Coronary artery (tissue), 2 donors: Measurements from ENCODE around the gene LONP2.

Source experiments
- DNase-seq: peaks from one replicate; pipeline ENCODE4 v3.0.0-alpha.2; 2017; ENCODE audit warnings: low spot score
- H3K27ac ChIP-seq, 2 donors: fragments of 200-600 bp; sonication (generic); one replicate each; pipeline ENCODE4 v1.5.1; 2016 to 2019
- H3K4me3 ChIP-seq: fragments of 200-600 bp; sonication (generic); 2 replicates; pipeline ENCODE4 v1.5.1; 2016; ENCODE audit warnings: mild to moderate bottlenecking, moderate library complexity
- TF ChIP-seq, protein P1 (sequence below): fragments of 200-600 bp; sonication (generic); IDR thresholded peaks from one replicate; pipeline ENCODE4 v1.5.1; 2019; ENCODE audit warnings: antibody characterized with exemption

The LONP2 gene, protein sequence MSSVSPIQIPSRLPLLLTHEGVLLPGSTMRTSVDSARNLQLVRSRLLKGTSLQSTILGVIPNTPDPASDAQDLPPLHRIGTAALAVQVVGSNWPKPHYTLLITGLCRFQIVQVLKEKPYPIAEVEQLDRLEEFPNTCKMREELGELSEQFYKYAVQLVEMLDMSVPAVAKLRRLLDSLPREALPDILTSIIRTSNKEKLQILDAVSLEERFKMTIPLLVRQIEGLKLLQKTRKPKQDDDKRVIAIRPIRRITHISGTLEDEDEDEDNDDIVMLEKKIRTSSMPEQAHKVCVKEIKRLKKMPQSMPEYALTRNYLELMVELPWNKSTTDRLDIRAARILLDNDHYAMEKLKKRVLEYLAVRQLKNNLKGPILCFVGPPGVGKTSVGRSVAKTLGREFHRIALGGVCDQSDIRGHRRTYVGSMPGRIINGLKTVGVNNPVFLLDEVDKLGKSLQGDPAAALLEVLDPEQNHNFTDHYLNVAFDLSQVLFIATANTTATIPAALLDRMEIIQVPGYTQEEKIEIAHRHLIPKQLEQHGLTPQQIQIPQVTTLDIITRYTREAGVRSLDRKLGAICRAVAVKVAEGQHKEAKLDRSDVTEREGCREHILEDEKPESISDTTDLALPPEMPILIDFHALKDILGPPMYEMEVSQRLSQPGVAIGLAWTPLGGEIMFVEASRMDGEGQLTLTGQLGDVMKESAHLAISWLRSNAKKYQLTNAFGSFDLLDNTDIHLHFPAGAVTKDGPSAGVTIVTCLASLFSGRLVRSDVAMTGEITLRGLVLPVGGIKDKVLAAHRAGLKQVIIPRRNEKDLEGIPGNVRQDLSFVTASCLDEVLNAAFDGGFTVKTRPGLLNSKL

DNA sequence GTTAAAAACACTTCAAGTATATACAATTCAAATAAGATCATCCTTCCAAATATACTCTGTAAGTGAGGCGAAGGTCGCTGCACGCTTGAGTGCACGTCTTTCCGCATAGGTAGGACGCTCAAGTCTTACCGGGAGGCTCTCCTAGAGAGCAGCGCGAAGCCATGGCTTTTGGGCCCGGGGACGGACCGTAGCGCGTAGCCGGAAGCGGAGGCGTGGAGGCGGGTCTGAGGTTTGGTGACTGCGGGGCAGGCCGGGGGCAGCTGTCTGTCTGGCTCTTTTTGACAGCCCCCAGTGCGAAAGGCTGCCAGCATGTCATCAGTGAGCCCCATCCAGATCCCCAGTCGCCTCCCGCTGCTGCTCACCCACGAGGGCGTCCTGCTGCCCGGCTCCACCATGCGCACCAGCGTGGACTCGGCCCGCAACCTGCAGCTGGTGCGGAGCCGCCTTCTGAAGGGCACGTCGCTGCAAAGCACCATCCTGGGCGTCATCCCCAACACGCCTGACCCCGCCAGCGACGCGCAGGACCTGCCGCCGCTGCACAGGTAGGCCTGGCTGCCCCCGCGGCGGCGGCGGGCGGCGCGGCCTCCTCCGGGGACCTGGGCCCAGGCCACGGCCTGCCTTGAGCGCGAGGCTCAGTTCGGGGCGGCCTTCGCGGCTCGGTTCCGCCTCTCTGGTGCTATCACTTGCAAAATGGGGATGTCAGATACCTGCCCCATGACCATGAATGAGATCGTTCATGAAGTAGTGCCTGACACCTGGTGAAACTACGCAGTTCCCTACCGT lies at the start of gene LONP2:
Gene LONP2, plus strand, starts transcription at position 221 of the 783 bp plus-strand sequence. Its CDS starts 89 bp downstream, at position 310.
- peak within 1 kb of the TSS; percentile 84 to 94 for H3K27ac ChIP-seq
- DNase-seq, result peak; percentile 92
- TF ChIP-seq, protein P1, sequence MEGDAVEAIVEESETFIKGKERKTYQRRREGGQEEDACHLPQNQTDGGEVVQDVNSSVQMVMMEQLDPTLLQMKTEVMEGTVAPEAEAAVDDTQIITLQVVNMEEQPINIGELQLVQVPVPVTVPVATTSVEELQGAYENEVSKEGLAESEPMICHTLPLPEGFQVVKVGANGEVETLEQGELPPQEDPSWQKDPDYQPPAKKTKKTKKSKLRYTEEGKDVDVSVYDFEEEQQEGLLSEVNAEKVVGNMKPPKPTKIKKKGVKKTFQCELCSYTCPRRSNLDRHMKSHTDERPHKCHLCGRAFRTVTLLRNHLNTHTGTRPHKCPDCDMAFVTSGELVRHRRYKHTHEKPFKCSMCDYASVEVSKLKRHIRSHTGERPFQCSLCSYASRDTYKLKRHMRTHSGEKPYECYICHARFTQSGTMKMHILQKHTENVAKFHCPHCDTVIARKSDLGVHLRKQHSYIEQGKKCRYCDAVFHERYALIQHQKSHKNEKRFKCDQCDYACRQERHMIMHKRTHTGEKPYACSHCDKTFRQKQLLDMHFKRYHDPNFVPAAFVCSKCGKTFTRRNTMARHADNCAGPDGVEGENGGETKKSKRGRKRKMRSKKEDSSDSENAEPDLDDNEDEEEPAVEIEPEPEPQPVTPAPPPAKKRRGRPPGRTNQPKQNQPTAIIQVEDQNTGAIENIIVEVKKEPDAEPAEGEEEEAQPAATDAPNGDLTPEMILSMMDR, result no peak
- peak within 1 kb of the TSS; percentile 93 for H3K4me3 ChIP-seq

DNA sequence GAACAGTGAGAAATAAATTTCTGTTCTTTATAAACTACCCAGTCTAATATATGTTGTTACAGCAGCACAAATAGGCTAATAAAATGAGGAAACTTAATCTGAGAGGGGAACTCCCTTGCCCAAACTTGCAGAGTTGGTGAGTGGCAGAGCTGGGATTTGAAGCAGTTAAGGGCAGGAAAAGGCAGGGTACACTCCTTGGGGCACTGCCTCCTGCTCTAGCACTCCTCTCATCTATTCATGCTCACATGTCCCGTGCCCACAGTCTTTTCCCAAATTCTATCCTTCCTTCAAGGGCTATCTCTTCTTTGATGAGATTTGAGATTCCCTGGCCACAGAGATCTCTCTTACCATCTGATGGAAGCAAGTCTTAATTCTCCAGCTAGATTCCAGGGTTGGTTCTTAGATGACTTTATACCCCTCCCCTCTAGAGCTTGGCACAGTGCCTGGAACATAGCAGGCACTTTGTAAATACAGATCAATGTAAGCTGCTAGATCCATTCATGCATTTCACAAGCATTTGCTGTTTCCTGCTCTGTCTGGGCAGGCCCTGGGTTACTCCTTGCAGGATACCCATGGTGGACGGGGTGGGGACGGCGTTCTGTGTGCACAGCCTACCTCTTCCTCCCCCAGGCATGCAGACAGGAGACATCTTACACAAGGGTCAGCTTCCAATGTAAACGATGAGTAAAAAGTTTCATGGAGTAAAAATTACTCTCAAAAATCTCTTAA lies 49.1 kb upstream of the LONP2 start:
- H3K4me3 ChIP-seq, result no peak overlapping the region
- DNase-seq, result no peak
- no peak overlapping the region for H3K27ac ChIP-seq
- TF ChIP-seq, protein P1, result no peak

DNA sequence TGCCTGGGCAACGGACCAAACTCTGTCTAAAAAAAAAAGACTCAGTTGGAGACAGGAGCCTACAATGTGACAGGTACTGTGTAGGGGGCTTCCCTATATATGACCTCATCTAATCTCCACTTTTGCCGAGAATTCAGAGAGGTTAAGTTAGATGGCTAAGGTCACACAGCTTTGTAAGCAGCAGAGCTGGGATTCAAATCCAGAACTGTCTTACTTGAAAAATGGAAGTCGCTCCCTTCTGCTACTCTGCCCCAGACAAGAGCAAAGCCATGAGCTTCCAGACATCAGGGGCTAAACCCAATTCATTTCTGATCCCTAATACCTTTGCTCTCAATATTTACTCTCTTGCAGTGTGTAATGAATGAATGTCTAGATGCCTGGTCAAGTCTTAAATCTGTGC lies 46.8 kb upstream of the LONP2 start:
- Histone ChIP-seq H3K4me3 (no peak overlapping the region), H3K27ac (no peak overlapping the region)
- TF ChIP-seq, protein P1, result no peak
- DNase-seq, result no peak

DNA sequence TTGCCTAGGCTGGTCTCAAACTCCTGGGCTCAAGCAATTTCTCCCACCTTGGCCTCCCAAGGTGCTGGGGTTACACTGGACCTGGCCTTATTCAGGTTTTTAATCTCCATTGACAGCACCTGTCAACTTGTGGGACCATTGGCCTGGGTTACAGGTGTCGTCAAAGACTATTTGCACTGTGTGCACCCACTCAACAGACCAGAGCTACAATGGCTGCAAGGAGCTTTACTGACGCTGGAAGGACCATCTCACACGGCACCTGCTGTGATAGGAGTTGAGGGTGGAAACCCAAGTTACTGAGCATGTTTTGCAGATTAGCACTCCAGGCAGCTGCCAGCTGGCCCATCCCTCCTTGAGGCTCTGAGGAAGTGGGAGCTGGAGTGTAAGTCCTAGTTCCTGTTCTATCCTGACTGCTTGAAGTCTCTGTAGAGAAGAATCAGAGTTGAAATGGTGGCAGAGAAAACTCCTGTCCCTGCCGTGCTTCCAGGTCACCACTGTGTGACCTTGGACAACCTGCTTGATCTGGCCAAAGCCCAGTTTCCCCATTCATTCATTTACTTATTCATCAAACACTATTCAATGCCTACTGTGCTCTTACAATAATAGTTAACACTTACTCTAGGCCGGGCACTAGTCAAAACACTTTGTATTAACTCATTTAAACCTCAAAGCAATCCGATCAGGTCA lies 42.4 kb upstream of the LONP2 start:
- H3K27ac ChIP-seq, result no peak overlapping the region
- no peak overlapping the region for H3K4me3 ChIP-seq
- TF ChIP-seq, protein P1, result no peak
- DNase-seq, result no peak

DNA sequence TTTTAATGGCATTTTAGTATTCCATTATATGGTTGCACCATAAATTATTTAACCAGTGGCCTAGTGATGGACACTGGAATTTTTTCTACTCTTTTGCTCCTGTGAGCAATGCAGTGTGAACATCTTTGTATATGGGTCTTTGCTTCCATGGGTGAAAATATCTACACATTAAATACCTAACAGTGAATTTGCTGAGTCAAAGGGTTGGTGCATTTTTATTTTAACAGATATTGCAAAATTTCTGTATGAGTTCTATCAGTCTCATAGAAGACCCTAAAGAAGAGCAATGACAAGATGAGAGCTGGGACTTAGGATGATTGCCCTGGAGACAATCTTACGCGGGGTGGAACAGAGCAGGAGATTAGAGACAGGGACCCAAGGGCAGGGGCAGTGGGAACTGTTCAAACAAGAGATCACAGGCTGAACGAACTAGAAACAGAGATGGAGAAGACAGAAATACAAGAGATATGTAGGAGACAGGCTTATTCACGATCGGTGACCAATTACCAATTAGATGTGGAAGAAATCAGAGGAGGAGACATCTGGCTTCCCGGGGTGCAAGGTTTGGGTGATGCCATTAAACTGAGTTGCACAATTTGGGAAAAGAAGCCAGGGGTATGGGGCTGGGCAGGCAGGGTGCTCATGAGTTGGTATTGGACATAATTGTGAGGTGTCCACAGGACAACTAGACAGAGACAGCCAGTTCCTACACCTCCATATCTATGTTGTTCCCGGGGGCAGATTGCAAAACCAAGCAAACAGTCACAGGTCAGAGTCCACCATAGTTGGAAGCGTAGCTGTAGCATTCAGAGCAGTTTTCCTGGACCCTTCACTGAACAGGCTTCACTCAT lies 39.9 kb upstream of the LONP2 start:
- Histone ChIP-seq H3K4me3 (no peak overlapping the region), H3K27ac (no peak overlapping the region)
- TF ChIP-seq, protein P1, result no peak
- DNase-seq, result no peak
